IMR-90 (cell line): ENCODE measurements around the gene SUPV3L1. TPM values are rescaled to one million over a fixed set of nuclear protein-coding genes. Genes with fewer than 3 reads are reported as not detected.

Experiments used
- ATAC-seq: fragments of 200-7000 bp; cut with Tn5 transposase; 2 replicates; pipeline ENCODE4 v1.9.1; 2020; ENCODE audit warnings: low read depth, mild to moderate bottlenecking, moderate library complexity
- BruUV-seq: library from RNA; stranded (reverse); fragments of 400-500 nt; replicated peaks from 2 replicates; lab custom pipeline; 2021; lab: Mats Ljungman, UMichigan
- CTCF ChIA-PET: fragments of 300-600 bp; formaldehyde crosslinking; extraction: SDS; loops from one replicate; lab custom pipeline; 2021; ENCODE audit warnings: antibody characterized with exemption; lab: Yijun Ruan, JAX
- POLR2A ChIA-PET: fragments of 300-600 bp; sonication (Branson Sonifier 250); formaldehyde crosslinking; loops from one replicate; lab custom pipeline; 2022; ENCODE audit warnings: antibody characterized with exemption; ENCODE audit not compliant: unreplicated experiment; lab: Charles Lee
- DNase-seq: peaks from one replicate; pipeline ENCODE4 v3.0.0; 2013
- H2AFZ ChIP-seq: replicated peaks from 2 replicates; pipeline ENCODE3; 2013; ENCODE audit warnings: low read length, mild to moderate bottlenecking; ENCODE audit not compliant: poor library complexity
- H2AK5ac ChIP-seq: 2 replicates; pipeline ENCODE4 v1.6.1; 2013; ENCODE audit warnings: low read depth, low read length, inconsistent platforms
- H2AK9ac ChIP-seq: replicated peaks from 2 replicates; pipeline ENCODE3; 2013; ENCODE audit warnings: mild to moderate bottlenecking, low read depth, low read length, moderate library complexity; ENCODE audit not compliant: poor library complexity
- H2BK120ac ChIP-seq: 2 replicates; pipeline ENCODE4 v1.6.1; 2013; ENCODE audit warnings: low read depth, low read length, inconsistent platforms
- H2BK15ac ChIP-seq: 3 replicates; pipeline ENCODE4 v1.6.1; 2013; ENCODE audit warnings: low read depth, low read length, inconsistent platforms
- H2BK20ac ChIP-seq: 2 replicates; pipeline ENCODE4 v1.6.1; 2013; ENCODE audit warnings: low read depth, mild to moderate bottlenecking, inconsistent platforms, low read length, moderate library complexity
- H2BK5ac ChIP-seq: 2 replicates; pipeline ENCODE4 v1.6.1; 2013; ENCODE audit warnings: mild to moderate bottlenecking, low read depth, low read length, inconsistent platforms; ENCODE audit not compliant: poor library complexity, severe bottlenecking
- H3K14ac ChIP-seq: replicated peaks from 2 replicates; pipeline ENCODE4 v1.6.1; 2013; ENCODE audit warnings: low read depth, low read length, inconsistent platforms
- H3K18ac ChIP-seq: 2 replicates; pipeline ENCODE4 v1.6.1; 2013; ENCODE audit warnings: low read depth, low read length, control low read depth
- H3K23ac ChIP-seq: 2 replicates; pipeline ENCODE4 v1.6.1; 2013; ENCODE audit warnings: low read depth, low read length, inconsistent platforms
- H3K27ac ChIP-seq: 2 replicates; pipeline ENCODE4 v1.5.1; 2013; ENCODE audit warnings: mild to moderate bottlenecking, control low read depth, low read length; ENCODE audit not compliant: insufficient read depth
- H3K27me3 ChIP-seq: 2 replicates; pipeline ENCODE4 v1.6.1; 2013; ENCODE audit warnings: low read length; ENCODE audit not compliant: control insufficient read depth, insufficient read depth
- H3K36me3 ChIP-seq: 2 replicates; pipeline ENCODE4 v1.6.1; 2013; ENCODE audit warnings: low read length, mixed read lengths; ENCODE audit not compliant: control insufficient read depth, insufficient read depth
- H3K4ac ChIP-seq: 2 replicates; pipeline ENCODE4 v1.6.1; 2013; ENCODE audit warnings: low read depth, low read length, inconsistent platforms
- H3K4me1 ChIP-seq: 2 replicates; pipeline ENCODE4 v1.6.1; 2013; ENCODE audit warnings: low read length, mixed read lengths; ENCODE audit not compliant: control insufficient read depth, insufficient read depth
- H3K4me2 ChIP-seq: 2 replicates; pipeline ENCODE4 v1.6.1; 2013; ENCODE audit warnings: low read depth, mild to moderate bottlenecking, control low read depth, low read length, moderate library complexity
- H3K4me3 ChIP-seq: 2 replicates; pipeline ENCODE4 v1.5.1; 2013; ENCODE audit warnings: low read depth, mild to moderate bottlenecking, control low read depth, low read length, moderate library complexity; ENCODE audit not compliant: insufficient read depth
- H3K56ac ChIP-seq: 2 replicates; pipeline ENCODE4 v1.6.1; 2013; ENCODE audit warnings: low read length, inconsistent platforms; ENCODE audit not compliant: insufficient read depth; ENCODE audit errors: extremely low read depth
- H3K79me1 ChIP-seq, 2 experiments: 2 replicates each; pipeline ENCODE4 v1.6.1; 2013; ENCODE audit warnings: low read length in 2 of 2, inconsistent platforms in 1 of 2, low read depth in 1 of 2
- H3K9ac ChIP-seq: 2 replicates; pipeline ENCODE4 v1.6.1; 2013; ENCODE audit warnings: low read depth, low read length, control low read depth
- H3K9me1 ChIP-seq: 2 replicates; pipeline ENCODE4 v1.6.1; 2013; ENCODE audit warnings: low read length, inconsistent platforms; ENCODE audit not compliant: insufficient read depth
- H3K9me3 ChIP-seq: 2 replicates; pipeline ENCODE4 v1.6.1; 2013; ENCODE audit warnings: low read length; ENCODE audit not compliant: control insufficient read depth, insufficient read depth
- H4K20me1 ChIP-seq: 2 replicates; pipeline ENCODE4 v1.6.1; 2013; ENCODE audit warnings: low read length, inconsistent platforms; ENCODE audit not compliant: insufficient read depth
- H4K5ac ChIP-seq: 2 replicates; pipeline ENCODE4 v1.6.1; 2013; ENCODE audit warnings: mild to moderate bottlenecking, low read depth, low read length, control low read depth
- H4K8ac ChIP-seq, 2 experiments: 2 replicates each; pipeline ENCODE4 v1.6.1; 2013; ENCODE audit warnings: low read depth in 2 of 2, low read length in 2 of 2, control low read depth in 1 of 2, inconsistent platforms in 1 of 2
- H4K91ac ChIP-seq: 2 replicates; pipeline ENCODE4 v1.6.1; 2013; ENCODE audit warnings: low read depth, low read length, inconsistent platforms; ENCODE audit not compliant: insufficient read depth
- SMC3 ChIP-seq: fragments of 150-350 bp; IDR thresholded peaks from 2 replicates; pipeline ENCODE4 v1.6.1; 2016; ENCODE audit warnings: low read depth, mild to moderate bottlenecking, antibody characterized with exemption, low read length, moderate library complexity
- USF2 ChIP-seq: fragments of 150-350 bp; IDR thresholded peaks from 2 replicates; pipeline ENCODE4 v1.6.1; 2017; ENCODE audit warnings: mild to moderate bottlenecking, antibody characterized with exemption, low read length, low read depth
- WGBS, 2 experiments: methylation state at CpG; one replicate each; pipeline versions ENCODE4 v1.1.5 to v1.1.7; 2013; ENCODE audit warnings: missing lambda C conversion rate in 2 of 2; ENCODE audit not compliant: insufficient read length in 1 of 2; ENCODE audit errors: extremely low coverage in 2 of 2; 5-methylcytosine and 5-hydroxymethylcytosine counted together
- dilution Hi-C: fragments of 300-500 bp; cut with HindIII; formaldehyde crosslinking; loops from one replicate; pipeline ENCODE4 v1.14.3; 2018; ENCODE audit warnings: low sequenced_read_pairs; ENCODE audit not compliant: unreplicated experiment
- in situ Hi-C: fragments of 300-500 bp; cut with MboI; formaldehyde crosslinking; loops from 3 replicates; pipeline ENCODE4 v1.14.3; 2019; ENCODE audit warnings: low sequenced_read_pairs, inconsistent platforms, mixed read lengths
- intact Hi-C: fragments of 100-400 bp; cut with micrococcal nuclease; formaldehyde crosslinking; loops from 2 replicates; pipeline ENCODE4 v1.10.0; 2022
- polyA plus RNA-seq, 3 experiments: library from polyadenylated mRNA; depleted of rRNA; stranded (reverse); fragments of >200 nt; gene quantifications; 2 replicates each; pipeline ENCODE4 v1.2.3, GENCODE V29; 2012; ENCODE audit warnings: low replicate concordance in 1 of 3
- total RNA-seq: library from RNA; depleted of rRNA; stranded (reverse); fragments of >200 nt; gene quantifications from 2 replicates; pipeline ENCODE4 v1.2.3, GENCODE V29; 2012
- TF ChIP-seq, protein P1 (sequence below): conservative IDR thresholded peaks from 2 replicates; pipeline ENCODE4 v1.5.1; 2012; ENCODE audit warnings: mild to moderate bottlenecking, low read depth, low read length, improper control_type of control experiment

SUPV3L1 gene
- total and polyA plus RNA-seq, 2 of the 4 experiments (the other 2 are of a cell fraction) = 24.4 to 26.5 TPM

- intact Hi-C loops = no loop called here
- in situ Hi-C loops = no loop called here
Observed at GRCh38 chr10:69226919-69227450, 47.0 kb downstream of the SUPV3L1 start.

More at GRCh38 chr10:69226919-69227450, 47.0 kb downstream of the SUPV3L1 start:
- Histone ChIP-seq H3K4me3 (no peak overlapping the region), H3K14ac (no peak overlapping the region), H3K36me3 (no peaks in the 10 kb centered on the region), H3K4me1 (peaks cover 3% of the 10 kb centered on the region), H3K23ac (no peak overlapping the region), H4K91ac (no peak overlapping the region), H2BK5ac (no peak overlapping the region), H3K4me2 (no peak overlapping the region), H3K56ac (no peak overlapping the region), H2AK5ac (no peak overlapping the region), H3K79me1 (no peaks in the 10 kb centered on the region), H2AK9ac (no peak overlapping the region), H2AFZ (no peak overlapping the region), H4K20me1 (no peaks in the 10 kb centered on the region), H4K5ac (no peak overlapping the region), H3K9me1 (peaks cover 5% of the 10 kb centered on the region), H3K27ac (no peak overlapping the region), H2BK120ac (no peak overlapping the region), H3K18ac (no peak overlapping the region), H2BK15ac (no peak overlapping the region), H2BK20ac (no peak overlapping the region), H3K9ac (no peak overlapping the region), H3K27me3 (peaks cover 2% of the 10 kb centered on the region; the same call in 1 of the 2 replicates), H3K9me3 (no peaks in the 10 kb centered on the region), H3K4ac (no peak overlapping the region), H4K8ac (no peak overlapping the region)
- BruUV-seq = no TSS peak
- CTCF ChIA-PET = no interaction called here
- 38% methylated on average over 3 of the region's 14 CpGs; no CpG with 5 or more reads in 1 of the 2 experiments for WGBS, 2 experiments
- dilution Hi-C loops = no loop called here
- ATAC-seq = no peak
- POLR2A ChIA-PET = no interaction called here
- TF ChIP-seq SMC3 = no peak
- no peak for TF ChIP-seq USF2
- TF ChIP-seq, protein P1, sequence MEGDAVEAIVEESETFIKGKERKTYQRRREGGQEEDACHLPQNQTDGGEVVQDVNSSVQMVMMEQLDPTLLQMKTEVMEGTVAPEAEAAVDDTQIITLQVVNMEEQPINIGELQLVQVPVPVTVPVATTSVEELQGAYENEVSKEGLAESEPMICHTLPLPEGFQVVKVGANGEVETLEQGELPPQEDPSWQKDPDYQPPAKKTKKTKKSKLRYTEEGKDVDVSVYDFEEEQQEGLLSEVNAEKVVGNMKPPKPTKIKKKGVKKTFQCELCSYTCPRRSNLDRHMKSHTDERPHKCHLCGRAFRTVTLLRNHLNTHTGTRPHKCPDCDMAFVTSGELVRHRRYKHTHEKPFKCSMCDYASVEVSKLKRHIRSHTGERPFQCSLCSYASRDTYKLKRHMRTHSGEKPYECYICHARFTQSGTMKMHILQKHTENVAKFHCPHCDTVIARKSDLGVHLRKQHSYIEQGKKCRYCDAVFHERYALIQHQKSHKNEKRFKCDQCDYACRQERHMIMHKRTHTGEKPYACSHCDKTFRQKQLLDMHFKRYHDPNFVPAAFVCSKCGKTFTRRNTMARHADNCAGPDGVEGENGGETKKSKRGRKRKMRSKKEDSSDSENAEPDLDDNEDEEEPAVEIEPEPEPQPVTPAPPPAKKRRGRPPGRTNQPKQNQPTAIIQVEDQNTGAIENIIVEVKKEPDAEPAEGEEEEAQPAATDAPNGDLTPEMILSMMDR = no peak
- DNase-seq = no peak
